OCI-LY1 (cell line): ENCODE data around the gene PLAA.

ENCODE experiments used
- H2AFZ ChIP-seq: fragments of 200-600 bp; sonication (generic), shearing (Covaris generic); 2 replicates; pipeline ENCODE4 v1.6.0; 2014; ENCODE audit warnings: antibody characterized with exemption, mild to moderate bottlenecking, low read length
- H3F3A ChIP-seq: fragments of 200-600 bp; sonication (generic), shearing (Covaris generic); 2 replicates; pipeline ENCODE4 v1.6.0; 2014; ENCODE audit warnings: mild to moderate bottlenecking, antibody characterized with exemption, low read length, moderate library complexity; ENCODE audit not compliant: insufficient read depth
- H3K27ac ChIP-seq: fragments of 200-600 bp; sonication (generic); 2 replicates; pipeline ENCODE4 v1.5.1; 2014; ENCODE audit warnings: low read length, mixed run types, mild to moderate bottlenecking, low read depth; ENCODE audit not compliant: poor library complexity, severe bottlenecking
- H3K27me3 ChIP-seq: fragments of 200-600 bp; sonication (generic); 2 replicates; pipeline ENCODE4 v1.6.0; 2014; ENCODE audit warnings: antibody characterized with exemption, mild to moderate bottlenecking, low read length, moderate library complexity; ENCODE audit not compliant: insufficient read depth
- H3K36me3 ChIP-seq: fragments of 200-600 bp; sonication (generic); 2 replicates; pipeline ENCODE4 v1.6.1; 2014; ENCODE audit warnings: mild to moderate bottlenecking, antibody characterized with exemption, low read length, moderate library complexity, mixed read lengths; ENCODE audit not compliant: insufficient read depth
- H3K4me1 ChIP-seq: fragments of 200-600 bp; sonication (generic); 2 replicates; pipeline ENCODE4 v1.5.1; 2014; ENCODE audit warnings: mild to moderate bottlenecking, low read length, moderate library complexity; ENCODE audit not compliant: insufficient read depth, severe bottlenecking
- H3K4me2 ChIP-seq: fragments of 200-600 bp; sonication (generic), shearing (Covaris generic); 2 replicates; pipeline ENCODE4 v1.6.1; 2014; ENCODE audit warnings: low read length
- H3K4me3 ChIP-seq: fragments of 200-600 bp; sonication (generic); 2 replicates; pipeline ENCODE4 v1.5.1; 2014; ENCODE audit warnings: low read length, low read depth, mild to moderate bottlenecking, mixed read lengths; ENCODE audit not compliant: poor library complexity, severe bottlenecking
- H3K79me2 ChIP-seq: fragments of 200-600 bp; shearing (Covaris generic); 2 replicates; pipeline ENCODE4 v1.6.1; 2016; ENCODE audit warnings: mixed run types, low read length, mixed read lengths; ENCODE audit not compliant: insufficient read depth
- H3K9ac ChIP-seq: fragments of 200-600 bp; sonication (generic), shearing (Covaris generic); 2 replicates; pipeline ENCODE4 v1.6.1; 2014; ENCODE audit warnings: mild to moderate bottlenecking, low read length, mixed read lengths
- H3K9me2 ChIP-seq: fragments of 200-600 bp; sonication (generic), shearing (Covaris generic); 2 replicates; pipeline ENCODE4 v1.6.1; 2014; ENCODE audit warnings: low read depth, mild to moderate bottlenecking, low read length, mixed read lengths
- H3K9me3 ChIP-seq: fragments of 200-600 bp; shearing (Covaris generic); 2 replicates; pipeline ENCODE4 v1.6.1; 2014; ENCODE audit warnings: low read length, mixed read lengths
- H4K20me1 ChIP-seq: fragments of 200-600 bp; sonication (generic), shearing (Covaris generic); 2 replicates; pipeline ENCODE4 v1.6.0; 2016; ENCODE audit warnings: mild to moderate bottlenecking, low read length; ENCODE audit not compliant: insufficient read depth
- CTCF ChIP-seq: fragments of 200-600 bp; sonication (generic), shearing (Covaris generic); IDR thresholded peaks from 2 replicates; pipeline ENCODE4 v1.5.1; 2017; ENCODE audit warnings: mild to moderate bottlenecking, antibody characterized with exemption, low read length, moderate library complexity, mixed read lengths
- EZH2 ChIP-seq: fragments of 200-600 bp; sonication (generic), shearing (Covaris generic); IDR thresholded peaks from 2 replicates; pipeline ENCODE4 v1.8.0; 2017; ENCODE audit warnings: borderline replicate concordance, mixed run types, mild to moderate bottlenecking, antibody characterized with exemption, low read length, moderate library complexity, mixed read lengths

Gene PLAA

GRCh38 chr9:26937816-26938371 is 9.1 kb downstream of the PLAA start:
- Histone ChIP-seq H3K79me2 (peaks cover 92% of the 10 kb centered on the region), H3K4me3 (no peak overlapping the region), H3K9me3 (no peaks in the 10 kb centered on the region), H3K9me2 (no peaks in the 10 kb centered on the region), H3K4me1 (no peaks in the 10 kb centered on the region), H3K4me2 (no peak overlapping the region), H3K27me3 (no peaks in the 10 kb centered on the region), H2AFZ (no peak overlapping the region), H3K36me3 (peaks cover 52% of the 10 kb centered on the region), H4K20me1 (0 out of 2 replicates have a peak, but pooled peaks cover 3% of the 10 kb centered on the region), H3K9ac (no peak overlapping the region), H3K27ac (no peak overlapping the region), H3F3A (no peaks in the 10 kb centered on the region)
- TF ChIP-seq CTCF (no peak), EZH2 (no peak)

GRCh38 chr9:26935847-26936246 is 11.2 kb downstream of the PLAA start:
- H3F3A ChIP-seq = no peaks in the 10 kb centered on the region
- 0 out of 2 replicates have a peak, but pooled peaks cover 3% of the 10 kb centered on the region for H4K20me1 ChIP-seq
- no peak overlapping the region for H3K27ac ChIP-seq
- no peaks in the 10 kb centered on the region for H3K9me3 ChIP-seq
- no peaks in the 10 kb centered on the region for H3K4me1 ChIP-seq
- H3K9me2 ChIP-seq = no peaks in the 10 kb centered on the region
- H3K4me2 ChIP-seq = no peak overlapping the region
- no peak overlapping the region for H2AFZ ChIP-seq
- peaks cover 66% of the 10 kb centered on the region for H3K36me3 ChIP-seq
- TF ChIP-seq EZH2 = no peak
- TF ChIP-seq CTCF = no peak
- H3K27me3 ChIP-seq = no peaks in the 10 kb centered on the region
- H3K9ac ChIP-seq = no peak overlapping the region
- peaks cover 75% of the 10 kb centered on the region for H3K79me2 ChIP-seq
- no peak overlapping the region for H3K4me3 ChIP-seq

GRCh38 chr9:26928902-26929495 is 18.0 kb downstream of the PLAA start:
- no peak for TF ChIP-seq CTCF
- TF ChIP-seq EZH2 = no peak
- H3K27ac ChIP-seq = no peak overlapping the region
- H2AFZ ChIP-seq = no peak overlapping the region
- peaks cover 7% of the 10 kb centered on the region; the same call in 1 of the 2 replicates for H3K79me2 ChIP-seq
- no peak overlapping the region for H3K9ac ChIP-seq
- peaks cover 74% of the 10 kb centered on the region for H3K36me3 ChIP-seq
- H4K20me1 ChIP-seq = no peaks in the 10 kb centered on the region
- H3K4me2 ChIP-seq = no peak overlapping the region
- H3K27me3 ChIP-seq = no peaks in the 10 kb centered on the region
- no peak overlapping the region for H3K4me3 ChIP-seq
- no peaks in the 10 kb centered on the region for H3F3A ChIP-seq
- no peaks in the 10 kb centered on the region for H3K9me3 ChIP-seq
- H3K9me2 ChIP-seq = no peaks in the 10 kb centered on the region
- H3K4me1 ChIP-seq = no peaks in the 10 kb centered on the region
